ENCODE results near the gene GRID2.

Gene GRID2

DNA sequence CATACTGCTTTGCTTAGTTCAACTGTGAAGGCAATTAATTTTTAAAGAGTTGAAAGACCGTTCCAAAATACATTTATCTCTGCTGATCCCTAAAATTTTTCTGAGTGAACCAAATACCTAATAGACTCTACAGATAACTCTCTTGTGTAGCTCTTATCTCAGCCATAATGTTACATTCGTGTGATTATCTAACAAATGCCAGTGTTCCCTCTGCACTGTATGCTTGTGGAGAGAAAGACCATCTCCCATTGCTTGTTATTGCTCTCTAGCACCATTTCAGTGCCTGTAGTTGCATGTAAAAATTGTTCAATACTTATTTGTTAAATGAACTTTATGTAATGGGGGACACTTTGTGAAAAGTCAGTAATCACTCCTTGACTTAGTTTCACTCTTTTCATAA is 1443.5 kb downstream of the GRID2 start:
- no peak overlapping the region for H3K27ac ChIP-seq

DNA sequence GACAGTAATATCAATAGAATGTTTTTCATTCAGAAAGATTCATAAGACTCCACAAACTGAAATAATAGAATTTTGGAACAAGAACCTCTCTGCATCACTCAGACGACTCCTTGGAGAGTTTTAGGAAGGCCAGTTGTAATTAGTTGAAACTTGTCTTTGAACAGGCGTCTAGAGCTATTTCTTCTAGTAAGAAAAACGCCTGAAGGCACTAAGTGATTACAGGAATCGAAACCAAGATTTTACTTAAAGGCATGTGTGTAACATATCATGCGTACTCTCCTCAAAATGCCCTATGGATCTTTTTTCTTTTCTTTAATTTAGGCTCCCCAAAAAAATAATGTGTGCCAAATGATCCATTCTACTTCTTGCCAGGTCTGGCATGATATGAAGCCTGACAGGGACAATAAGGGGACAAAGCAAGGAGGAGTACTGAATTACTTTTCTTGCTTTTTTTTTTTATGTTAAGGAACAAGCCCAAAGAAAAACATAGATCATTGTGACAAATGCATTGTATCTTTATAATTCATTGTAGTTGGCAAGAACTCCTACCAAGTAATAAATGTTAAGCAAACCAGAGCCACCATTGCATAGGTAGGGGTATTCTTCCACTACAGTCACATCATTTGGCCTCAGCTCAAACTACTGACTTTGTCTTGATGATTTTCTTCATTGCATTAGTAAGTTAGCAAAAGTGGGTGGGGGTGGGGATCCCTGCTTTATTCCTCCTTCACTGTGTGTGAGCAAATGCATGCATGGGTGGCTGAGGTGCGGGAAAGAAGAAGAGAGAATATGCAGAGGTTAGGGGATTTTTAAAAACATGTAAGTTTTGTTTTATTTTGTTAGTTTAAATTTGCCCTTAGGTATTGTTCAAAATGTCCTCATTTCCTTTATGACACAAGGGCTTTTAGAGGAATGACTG is 1444.9 kb downstream of the GRID2 start:
- TF ChIP-seq, protein P1, sequence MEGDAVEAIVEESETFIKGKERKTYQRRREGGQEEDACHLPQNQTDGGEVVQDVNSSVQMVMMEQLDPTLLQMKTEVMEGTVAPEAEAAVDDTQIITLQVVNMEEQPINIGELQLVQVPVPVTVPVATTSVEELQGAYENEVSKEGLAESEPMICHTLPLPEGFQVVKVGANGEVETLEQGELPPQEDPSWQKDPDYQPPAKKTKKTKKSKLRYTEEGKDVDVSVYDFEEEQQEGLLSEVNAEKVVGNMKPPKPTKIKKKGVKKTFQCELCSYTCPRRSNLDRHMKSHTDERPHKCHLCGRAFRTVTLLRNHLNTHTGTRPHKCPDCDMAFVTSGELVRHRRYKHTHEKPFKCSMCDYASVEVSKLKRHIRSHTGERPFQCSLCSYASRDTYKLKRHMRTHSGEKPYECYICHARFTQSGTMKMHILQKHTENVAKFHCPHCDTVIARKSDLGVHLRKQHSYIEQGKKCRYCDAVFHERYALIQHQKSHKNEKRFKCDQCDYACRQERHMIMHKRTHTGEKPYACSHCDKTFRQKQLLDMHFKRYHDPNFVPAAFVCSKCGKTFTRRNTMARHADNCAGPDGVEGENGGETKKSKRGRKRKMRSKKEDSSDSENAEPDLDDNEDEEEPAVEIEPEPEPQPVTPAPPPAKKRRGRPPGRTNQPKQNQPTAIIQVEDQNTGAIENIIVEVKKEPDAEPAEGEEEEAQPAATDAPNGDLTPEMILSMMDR (IDR thresholded peaks at IDR 0.05) = no peak
- no peak for TF ChIP-seq ZFX (IDR thresholded peaks at IDR 0.05; ENCODE audit: borderline replicate concordance)

More for the DNA sequence above, 1443.5 kb downstream of the GRID2 start:
- TF ChIP-seq, protein P1 (IDR thresholded peaks at IDR 0.05) = no peak
- no peak for TF ChIP-seq ZFX (IDR thresholded peaks at IDR 0.05; ENCODE audit: borderline replicate concordance)

DNA sequence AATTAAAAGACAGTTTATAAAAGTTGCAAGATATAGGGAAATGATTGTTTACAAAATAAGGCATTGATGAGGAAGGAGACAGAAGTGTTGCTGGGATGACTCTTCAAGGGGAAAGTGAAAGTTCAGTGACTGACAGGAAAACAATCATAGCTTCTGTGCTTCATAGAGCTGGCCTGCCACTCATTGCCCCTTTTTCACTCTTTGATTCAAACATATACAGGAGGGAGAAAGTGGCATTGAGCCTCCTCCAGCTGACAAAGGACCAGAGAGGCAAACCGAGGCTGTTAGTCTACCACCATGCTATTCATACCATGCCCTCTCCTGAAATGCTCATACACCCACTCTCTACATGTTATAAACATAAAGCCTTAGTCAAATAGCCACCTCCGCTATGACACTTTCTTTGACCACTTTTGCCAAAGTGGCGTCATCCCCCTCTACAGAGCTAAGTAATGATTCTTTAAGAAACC is 1445.6 kb downstream of the GRID2 start:
- TF ChIP-seq, protein P1 (IDR thresholded peaks at IDR 0.05) = no peak
- TF ChIP-seq ZFX (IDR thresholded peaks at IDR 0.05; ENCODE audit: borderline replicate concordance) = no peak
- no peak overlapping the region for H3K27ac ChIP-seq

More for the DNA sequence above, 1444.9 kb downstream of the GRID2 start:
- H3K27ac ChIP-seq = no peak overlapping the region

DNA sequence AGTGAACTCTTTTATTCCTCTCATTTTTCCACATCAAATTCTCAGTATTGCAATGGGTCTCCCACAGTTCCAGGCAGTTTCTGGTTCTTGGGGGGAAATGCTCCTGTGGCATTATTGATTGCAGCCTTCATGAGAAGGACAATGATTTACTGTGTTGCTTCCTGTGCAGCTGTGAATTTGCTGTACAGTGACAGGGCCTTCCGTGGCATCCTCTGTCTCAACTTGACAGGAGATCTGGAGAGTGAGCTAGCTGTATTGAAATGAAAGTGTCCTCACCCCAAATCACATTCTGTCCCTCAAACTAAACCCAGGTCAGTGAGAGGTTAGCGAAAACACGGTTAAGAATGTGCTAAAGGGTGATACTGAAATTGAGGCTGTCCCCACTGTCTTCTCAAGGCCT is 1447.6 kb downstream of the GRID2 start:
- no peak for TF ChIP-seq ZFX (IDR thresholded peaks at IDR 0.05; ENCODE audit: borderline replicate concordance)
- TF ChIP-seq, protein P1 (IDR thresholded peaks at IDR 0.05) = no peak

DNA sequence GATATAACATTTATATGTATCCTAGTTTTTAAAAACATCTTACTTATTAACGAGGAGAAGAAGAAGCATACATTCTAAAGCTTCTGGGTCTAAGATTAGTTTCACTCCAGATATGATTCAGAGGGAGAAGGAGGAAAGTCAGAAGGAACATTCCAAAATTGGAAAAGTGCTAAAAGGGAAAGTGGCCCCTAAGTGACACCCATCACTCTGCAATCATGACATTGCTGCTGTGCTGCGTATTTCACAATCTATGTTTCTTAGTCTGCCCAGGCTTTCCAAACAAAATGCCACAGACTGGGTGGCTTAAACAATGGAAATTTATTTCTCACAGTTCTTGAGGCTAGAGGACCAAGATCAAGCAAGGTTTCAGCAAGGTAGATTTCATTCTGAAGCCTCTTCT is 1452.3 kb downstream of the GRID2 start:
- H3K27ac ChIP-seq = no peak overlapping the region
- TF ChIP-seq, protein P1 (IDR thresholded peaks at IDR 0.05) = no peak
- TF ChIP-seq ZFX (IDR thresholded peaks at IDR 0.05; ENCODE audit: borderline replicate concordance) = no peak

More for the DNA sequence above, 1447.6 kb downstream of the GRID2 start:
- no peak overlapping the region for H3K27ac ChIP-seq

DNA sequence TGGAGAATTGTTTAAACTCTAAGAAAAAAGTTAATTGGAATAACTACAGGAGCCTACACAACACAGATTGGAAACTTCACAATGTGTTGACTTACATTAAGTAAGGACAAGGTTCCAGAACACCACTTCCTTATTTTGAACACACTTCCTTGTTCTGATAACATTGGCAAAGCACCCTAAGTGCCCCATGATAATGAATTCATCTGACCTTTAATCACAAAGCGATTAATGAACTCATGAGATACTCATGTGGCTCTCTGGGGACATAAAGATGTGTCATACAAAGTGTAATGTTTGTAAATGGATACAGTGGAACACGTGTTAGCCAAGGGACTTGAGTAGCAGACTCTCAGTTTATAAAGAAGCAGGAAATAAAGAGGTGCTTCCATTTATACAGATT is 1455.7 kb downstream of the GRID2 start:
- H3K27ac ChIP-seq = no peak overlapping the region
- TF ChIP-seq, protein P1 (IDR thresholded peaks at IDR 0.05) = no peak
- TF ChIP-seq ZFX (IDR thresholded peaks at IDR 0.05; ENCODE audit: borderline replicate concordance) = no peak

DNA sequence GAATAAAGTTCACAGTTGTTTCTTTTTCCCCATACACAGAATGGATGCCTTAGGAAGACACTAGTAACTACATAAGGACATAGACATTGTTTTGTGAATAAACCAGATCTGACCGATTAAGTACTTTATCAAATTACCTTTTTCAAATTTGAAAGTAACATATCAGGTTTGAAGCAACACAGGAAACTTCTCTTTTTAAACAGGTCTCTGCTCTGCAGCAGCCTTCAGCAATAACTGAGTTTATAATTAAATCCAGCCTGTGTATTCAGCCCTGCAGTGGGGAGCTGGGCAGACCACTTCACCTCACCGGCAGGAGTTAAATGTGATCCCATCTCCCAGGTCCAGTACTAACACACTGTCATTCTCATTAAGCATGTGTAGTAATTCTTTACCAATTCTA is 1456.5 kb downstream of the GRID2 start:
- no peak for TF ChIP-seq ZFX (IDR thresholded peaks at IDR 0.05; ENCODE audit: borderline replicate concordance)
- TF ChIP-seq, protein P1 (IDR thresholded peaks at IDR 0.05) = no peak
- no peak overlapping the region for H3K27ac ChIP-seq
